GM19452 (cell line): ENCODE results near the gene TTC31.

Experiments
- ATAC-seq: cut with Tn5 transposase; IDR thresholded peaks from one replicate; pipeline ENCODE4 v1.9.1; 2021; ENCODE audit not compliant: unreplicated experiment

TTC31 gene

GRCh38 chr2:74524955-74525716, 42.3 kb downstream of the TTC31 start:
- no peak for ATAC-seq

GRCh38 chr2:74525717-74526648, 43.1 kb downstream of the TTC31 start, which contains the start of gene DQX1:
TSS of gene DQX1 (minus strand) at chr2:74526231. CDS start at chr2:74525729, 502 bp downstream.
- ATAC-seq, result no peak

- ATAC-seq, result no peak
These were observed 43.9 kb downstream of the TTC31 start for GRCh38 chr2:74526649-74527230.

- no peak for ATAC-seq
These were observed 44.9 kb downstream of the TTC31 start for GRCh38 chr2:74527741-74528140.

GRCh38 chr2:74528600-74529356, 45.9 kb downstream of the TTC31 start:
- peak; percentile 4 for ATAC-seq

GRCh38 chr2:74529357-74530238, 46.7 kb downstream of the TTC31 start, which contains the start of the genes AUP1 and HTRA2:
TSS of gene AUP1 (minus strand) at chr2:74529706. CDS start at chr2:74529629, 77 bp downstream.
TSS of gene HTRA2 (plus strand) at chr2:74529933. CDS start at chr2:74530007, 74 bp downstream.
- peak; percentile 80 for ATAC-seq

- peak; percentile 38 for ATAC-seq
These were observed 47.6 kb downstream of the TTC31 start for GRCh38 chr2:74530239-74531187.

GRCh38 chr2:74531666-74532065, 48.8 kb downstream of the TTC31 start:
- no peak for ATAC-seq

- ATAC-seq, result no peak
These were observed 49.3 kb downstream of the TTC31 start for GRCh38 chr2:74532222-74532621.

- no peak for ATAC-seq
These were observed 50.6 kb downstream of the TTC31 start for GRCh38 chr2:74533464-74533863.

- no peak for ATAC-seq
These were observed 51.5 kb downstream of the TTC31 start for GRCh38 chr2:74534411-74534810.

- ATAC-seq, result no peak
These were observed 52.6 kb downstream of the TTC31 start for GRCh38 chr2:74535440-74535965.

GRCh38 chr2:74536166-74536950, 53.5 kb downstream of the TTC31 start:
- no peak for ATAC-seq

- ATAC-seq, result no peak
These were observed 54.3 kb downstream of the TTC31 start for GRCh38 chr2:74537140-74537539.

- no peak for ATAC-seq
These were observed 56.0 kb downstream of the TTC31 start for GRCh38 chr2:74538881-74539339.

GRCh38 chr2:74540291-74540690, 57.4 kb downstream of the TTC31 start:
- no peak for ATAC-seq

GRCh38 chr2:74542978-74543377, 60.1 kb downstream of the TTC31 start:
- no peak for ATAC-seq
